ENCODE data around the gene GABRR3.

The GABRR3 gene

GRCh38 chr3:98008855-98009254 lies 26.3 kb downstream of the GABRR3 start:
- ChIA-PET CTCF (interaction anchor here (1.5 to 13.5 kb wide), 4 partner anchors 7 to 29 kb away, joined by 3 to 165 read pairs (median 6); no protein-coding TSS in a partner anchor), POLR2A (no interaction called here)
- DNase-seq (ENCODE audit: extremely low spot score) = no peak
- no peak for TF ChIP-seq CTCF (IDR thresholded peaks at IDR 0.05; ENCODE audit: control extremely low read depth, extremely low read depth, low read depth, missing control alignments)

GRCh38 chr3:98005438-98005837 lies 29.7 kb downstream of the GABRR3 start:
- no peak for DNase-seq (ENCODE audit: extremely low spot score)
- ChIA-PET POLR2A (no interaction called here), CTCF (interaction anchor here (1.1 to 13.5 kb wide), 2 partner anchors 18 to 54 kb away, joined by 3 to 165 read pairs; no protein-coding TSS in a partner anchor)
- TF ChIP-seq CTCF (IDR thresholded peaks at IDR 0.05; ENCODE audit: control extremely low read depth, extremely low read depth, low read depth, missing control alignments) = no peak

DNA sequence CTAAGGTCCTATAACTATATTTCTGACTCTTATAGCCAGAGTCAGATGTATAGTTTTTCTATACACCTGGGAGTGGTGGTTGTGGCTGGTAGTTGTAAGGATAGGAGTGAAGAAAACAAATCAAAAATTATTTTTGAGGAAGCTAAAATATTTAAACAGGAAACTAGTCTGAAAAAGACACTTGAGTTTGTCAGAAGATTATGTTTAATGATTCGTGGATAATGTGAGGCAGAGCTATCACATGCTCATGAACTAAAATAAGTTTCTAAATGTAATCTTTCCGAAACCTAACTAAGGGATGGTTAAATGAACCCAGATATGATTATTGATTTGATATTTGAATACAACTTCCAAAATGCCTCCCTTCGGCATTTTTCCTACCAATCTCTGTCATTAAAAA lies 30.4 kb downstream of the GABRR3 start:
- DNase-seq (ENCODE audit: extremely low spot score) = no peak
- ChIA-PET POLR2A (no interaction called here), CTCF (interaction anchor here (1.1 to 13.5 kb wide), 2 partner anchors 19 to 53 kb away, joined by 3 to 165 read pairs; no protein-coding TSS in a partner anchor)
- TF ChIP-seq CTCF (IDR thresholded peaks at IDR 0.05; ENCODE audit: control extremely low read depth, extremely low read depth, low read depth, missing control alignments) = no peak

DNA sequence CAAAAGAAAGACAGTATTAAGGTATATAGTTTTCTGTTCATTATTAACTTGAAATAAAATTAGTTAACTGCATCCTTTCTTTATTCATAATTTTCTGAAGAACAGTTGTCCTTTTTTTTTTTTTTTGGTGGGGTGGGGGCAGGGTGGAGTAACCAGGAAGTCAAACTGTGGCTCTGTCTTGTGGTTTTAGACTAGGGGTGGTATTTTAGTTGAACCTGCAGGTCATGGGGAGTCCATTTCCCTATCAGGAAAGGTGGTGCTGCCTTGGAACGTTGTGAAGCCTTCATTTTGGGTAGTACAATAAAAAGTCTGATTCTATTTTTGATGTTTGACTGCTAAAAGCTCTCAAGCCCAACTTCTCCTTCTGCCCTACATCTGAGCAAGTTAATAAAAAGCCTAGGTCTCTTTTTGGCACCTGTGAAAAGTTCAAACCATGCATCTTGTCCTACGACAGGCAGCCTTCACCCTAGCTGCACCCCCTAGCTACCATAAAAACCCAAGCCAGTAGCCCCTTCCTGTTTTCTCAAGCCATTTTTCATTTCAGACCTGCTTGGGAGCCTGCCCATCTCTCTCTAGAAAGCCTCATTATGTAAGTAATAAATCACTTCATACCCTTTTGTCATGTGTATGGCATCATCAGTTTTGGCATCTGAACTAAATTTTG lies 31.7 kb downstream of the GABRR3 start:
- CTCF ChIA-PET = interaction anchor here (0.8 to 13.5 kb wide), 4 partner anchors 8 to 36 kb away, joined by 3 to 165 read pairs (median 4); no protein-coding TSS in a partner anchor
- POLR2A ChIA-PET = no interaction called here

DNA sequence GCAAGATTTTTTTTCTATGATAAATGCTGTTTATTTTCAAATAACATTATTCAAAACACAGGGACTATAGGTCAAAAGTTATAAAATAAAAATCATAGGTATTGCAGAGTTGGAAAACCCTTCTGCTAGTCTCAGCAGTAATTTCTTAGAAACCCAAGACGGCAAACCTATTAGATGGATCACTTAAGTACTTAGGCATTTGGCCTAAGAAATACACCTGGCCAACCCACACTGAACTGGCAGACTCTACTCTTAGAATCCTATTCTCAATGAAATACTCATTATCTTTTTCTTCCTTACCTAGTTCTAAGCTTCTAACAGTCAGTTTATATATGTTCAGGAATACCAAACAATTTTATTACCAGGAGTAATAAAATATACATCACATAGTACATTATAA lies 32.4 kb downstream of the GABRR3 start:
- no peak for DNase-seq (ENCODE audit: extremely low spot score)
- POLR2A ChIA-PET = no interaction called here
- no peak for TF ChIP-seq CTCF (IDR thresholded peaks at IDR 0.05; ENCODE audit: control extremely low read depth, extremely low read depth, low read depth, missing control alignments)
- CTCF ChIA-PET = interaction anchor here (0.8 to 13.5 kb wide), 6 partner anchors 8 to 36 kb away, joined by 3 to 165 read pairs (median 4); no protein-coding TSS in a partner anchor

More for the DNA sequence above, 31.7 kb downstream of the GABRR3 start:
- no peak for TF ChIP-seq CTCF (IDR thresholded peaks at IDR 0.05; ENCODE audit: control extremely low read depth, extremely low read depth, low read depth, missing control alignments)
- DNase-seq (ENCODE audit: extremely low spot score) = no peak

DNA sequence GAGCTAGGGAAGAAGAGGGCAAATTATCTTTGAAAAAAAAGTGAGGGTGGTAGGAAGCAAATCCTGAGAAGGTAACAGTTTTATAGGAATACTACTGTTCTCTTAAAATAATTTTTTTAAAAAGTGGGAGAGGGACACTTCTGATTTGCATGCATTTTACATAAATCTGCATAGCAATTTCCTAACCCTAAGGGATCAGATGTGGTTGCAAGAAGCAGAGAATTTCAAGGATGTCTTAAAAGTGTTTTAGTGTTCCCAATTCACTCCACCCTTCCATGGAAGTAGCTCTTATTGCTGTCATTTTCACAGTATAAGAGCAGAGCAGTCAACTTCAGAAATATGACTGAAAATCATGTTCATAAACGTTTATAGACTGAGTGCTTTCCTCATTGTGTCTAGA lies 35.1 kb downstream of the GABRR3 start:
- no peak for TF ChIP-seq CTCF (IDR thresholded peaks at IDR 0.05; ENCODE audit: control extremely low read depth, extremely low read depth, low read depth, missing control alignments)
- CTCF ChIA-PET = interaction anchor here (1.3 to 3.7 kb wide), 4 partner anchors 11 to 26 kb away, joined by 3 to 16 read pairs (median 8); no protein-coding TSS in a partner anchor
- DNase-seq (ENCODE audit: extremely low spot score) = no peak
- POLR2A ChIA-PET = no interaction called here

All from GM10248 (cell line).